ENCODE data around the gene HAPSTR1.

DNA sequence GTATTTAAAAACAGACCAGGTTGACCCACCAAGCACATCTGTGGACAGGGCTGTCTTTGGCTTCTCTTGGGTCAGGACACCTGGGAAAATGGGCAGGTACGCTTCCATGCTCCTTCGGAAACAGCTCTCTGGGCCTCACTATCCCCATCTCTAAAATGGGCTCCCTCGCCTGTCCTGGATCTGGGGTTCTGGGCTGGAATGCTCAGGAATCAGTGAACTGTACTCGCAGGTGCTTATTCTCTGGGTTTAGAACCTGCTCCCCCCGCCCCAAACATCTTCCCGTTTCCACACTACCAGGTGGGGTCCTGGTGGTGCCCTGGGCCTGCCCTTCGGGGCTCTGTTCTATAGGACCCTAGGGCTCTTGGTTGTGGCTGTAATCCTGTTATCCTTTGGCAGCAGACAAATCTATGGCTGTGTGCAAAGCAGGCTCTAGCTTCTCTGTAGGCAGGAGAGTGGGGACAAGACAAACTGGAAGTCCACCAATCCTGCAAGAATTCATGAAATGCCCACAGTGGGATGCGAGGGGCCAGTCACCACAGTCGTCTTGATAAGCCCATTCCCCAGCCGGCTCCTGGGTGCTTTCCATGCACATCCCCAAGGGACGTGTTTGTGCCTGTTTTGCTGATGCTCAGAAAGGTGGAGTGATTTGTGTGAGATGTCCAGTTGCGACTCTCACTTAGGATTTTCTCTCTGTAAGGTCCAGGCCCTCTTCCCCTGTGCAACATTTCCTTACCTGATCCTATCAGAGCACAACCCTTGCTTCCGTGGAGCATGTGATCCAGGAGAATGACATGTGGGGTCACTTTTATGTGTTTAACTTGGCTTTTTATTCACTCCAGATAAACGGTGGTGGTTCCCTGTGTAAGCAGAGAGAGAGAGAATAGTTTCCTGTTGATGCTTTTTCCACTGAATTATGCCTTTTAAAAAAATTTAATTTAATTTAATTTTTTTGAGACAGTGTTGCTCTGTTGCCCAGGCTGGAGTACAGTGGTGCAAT is 37.2 kb downstream of the HAPSTR1 start:
- TF ChIP-seq POLR2AphosphoS5 (IDR thresholded peaks at IDR 0.05; ENCODE audit: low read depth, low read length): no peak
- no peak for TF ChIP-seq CTCF (IDR thresholded peaks at IDR 0.05)
- no peak for TF ChIP-seq REST (IDR thresholded peaks at IDR 0.05; ENCODE audit: insufficient read depth in 1 of 2, low read depth in 2 of 2, low read length in 1 of 2)

Data from Panc1 (cell line).